ENCODE results near the gene ANTKMT. TPM values are rescaled to one million over a fixed set of nuclear protein-coding genes. Genes with fewer than 3 reads are reported as not detected.
A peak's percentile ranks its signal among the peaks of the same experiment; 100 is the strongest.

The ANTKMT gene
- total and polyA plus RNA-seq, 2 of the 8 experiments (the other 6 are each of a cell fraction or from before 2014, with no cell fraction given): 26.5 to 26.6 TPM

DNA sequence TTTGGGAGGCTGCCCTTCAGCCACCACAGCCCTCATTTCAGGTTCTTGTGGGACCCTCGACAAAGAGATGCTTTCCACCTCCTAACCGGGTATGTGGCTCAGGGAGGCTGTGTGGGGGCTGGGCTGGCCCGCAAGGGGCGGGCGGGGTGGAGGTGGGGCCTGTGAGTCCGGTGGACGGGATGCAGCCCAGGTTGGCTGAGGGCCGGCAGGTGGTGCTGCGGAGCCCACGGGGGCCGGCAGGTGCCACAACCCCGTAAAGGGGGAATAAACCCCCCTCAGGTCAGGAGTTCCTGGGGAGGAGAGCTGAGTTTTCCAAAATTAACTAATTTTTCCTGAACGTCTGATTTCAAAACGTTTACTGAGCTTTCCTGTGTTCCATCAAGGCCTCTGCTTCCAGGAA, 24.8 kb downstream of the ANTKMT start:
- FAIRE-seq (no peak), DNase-seq (ENCODE audit: low read depth in 1 of 2, low spot score in 2 of 2) (peak in 1 of 2 experiments; percentile 85)
- H3K4me1 ChIP-seq (replicated peaks in 1 of 4; ENCODE audit: control insufficient read depth in 3 of 4, insufficient read depth in 4 of 4, low read length in 3 of 4): peaks cover 0 to 3% (median 1%) of the 10 kb centered on the region in 4 experiments; a peak in 2 of 7 replicates
- H2AFZ ChIP-seq (ENCODE audit: low read length): no peak overlapping the region
- H3K18ac ChIP-seq (ENCODE audit: extremely low read depth, low read length): no peak overlapping the region
- no peaks in the 10 kb centered on the region for H3K36me3 ChIP-seq (ENCODE audit: control insufficient read depth in 2 of 4, insufficient read depth in 4 of 4, low read length in 3 of 4)
- H2BK12ac ChIP-seq (ENCODE audit: low read depth, low read length): no peak overlapping the region
- H3K23me2 ChIP-seq (ENCODE audit: low read depth, low read length): no peaks in the 10 kb centered on the region; the same call in 1 of the 2 replicates
- H2BK5ac ChIP-seq (ENCODE audit: low read depth, low read length): no peak overlapping the region
- peak overlapping the region; percentile 86; the same call in 1 of the 2 replicates for H4K8ac ChIP-seq (ENCODE audit: extremely low read depth, insufficient read depth, low read length)
- no peak overlapping the region for H3K27ac ChIP-seq (ENCODE audit: low read depth, low read length)
- no peak overlapping the region for H3K56ac ChIP-seq (replicated peaks; ENCODE audit: insufficient read length, low read depth, low read length)
- no peaks in the 10 kb centered on the region for H3K79me2 ChIP-seq (ENCODE audit: control insufficient read depth in 1 of 2, insufficient read depth in 2 of 2, low read length in 2 of 2)
- no peak overlapping the region for H3K23ac ChIP-seq (ENCODE audit: insufficient read length)
- no peak overlapping the region for H2BK120ac ChIP-seq (replicated peaks; ENCODE audit: low read depth, low read length)
- H2BK15ac ChIP-seq (ENCODE audit: low read length): no peak overlapping the region
- H3K9ac ChIP-seq (replicated peaks in 1 of 4; ENCODE audit: extremely low read depth in 1 of 4, low read depth in 3 of 4, low read length in 3 of 4): no peak overlapping the region
- no peak overlapping the region for H2AK5ac ChIP-seq (ENCODE audit: low read depth, low read length)
- ChIA-PET CTCF (ENCODE audit: partially characterized antibody) (interaction anchor here (0.6 to 35.8 kb wide), 11 partner anchors 9 to 132 kb away, joined by 3 to 977 read pairs (median 10); partner anchors contain the start of genes ANTKMT, CCDC78, CHTF18 and FBXL16), POLR2A (ENCODE audit: partially characterized antibody) (interaction anchor here (0.6 to 1.6 kb wide), 6 partner anchors 9 to 61 kb away, joined by 3 to 6 read pairs (median 3); no protein-coding TSS in a partner anchor)
- no peak overlapping the region for H3K14ac ChIP-seq (ENCODE audit: insufficient read length)
- H3K4me2 ChIP-seq (ENCODE audit: insufficient read depth in 1 of 2, low read depth in 2 of 2, low read length in 2 of 2): 0 out of 4 replicates have a peak overlapping the region, but pooled peaks of 1 of the 2 experiments have one; percentile 9
- no peak overlapping the region for H2BK20ac ChIP-seq (ENCODE audit: low read length)
- no peak overlapping the region for H4K5ac ChIP-seq (ENCODE audit: insufficient read length, low read depth, low read length)
- no peaks in the 10 kb centered on the region for H3K9me3 ChIP-seq (ENCODE audit: insufficient read depth in 2 of 2, low read depth in 1 of 2, low read length in 1 of 2)
- H3K4ac ChIP-seq (replicated peaks; ENCODE audit: insufficient read length, low read depth, low read length): no peak overlapping the region
- TF ChIP-seq EGR1 (IDR thresholded peaks at IDR 0.05; ENCODE audit: borderline replicate concordance, low read depth, low read length): 0 out of 2 replicates have a peak, but pooled peaks have one; percentile 2
- TF ChIP-seq GABPA (IDR thresholded peaks at IDR 0.05; ENCODE audit: borderline replicate concordance, insufficient read depth, low read length): peak; percentile 61; the same call in 1 of the 2 replicates
- TF ChIP-seq, protein P1, sequence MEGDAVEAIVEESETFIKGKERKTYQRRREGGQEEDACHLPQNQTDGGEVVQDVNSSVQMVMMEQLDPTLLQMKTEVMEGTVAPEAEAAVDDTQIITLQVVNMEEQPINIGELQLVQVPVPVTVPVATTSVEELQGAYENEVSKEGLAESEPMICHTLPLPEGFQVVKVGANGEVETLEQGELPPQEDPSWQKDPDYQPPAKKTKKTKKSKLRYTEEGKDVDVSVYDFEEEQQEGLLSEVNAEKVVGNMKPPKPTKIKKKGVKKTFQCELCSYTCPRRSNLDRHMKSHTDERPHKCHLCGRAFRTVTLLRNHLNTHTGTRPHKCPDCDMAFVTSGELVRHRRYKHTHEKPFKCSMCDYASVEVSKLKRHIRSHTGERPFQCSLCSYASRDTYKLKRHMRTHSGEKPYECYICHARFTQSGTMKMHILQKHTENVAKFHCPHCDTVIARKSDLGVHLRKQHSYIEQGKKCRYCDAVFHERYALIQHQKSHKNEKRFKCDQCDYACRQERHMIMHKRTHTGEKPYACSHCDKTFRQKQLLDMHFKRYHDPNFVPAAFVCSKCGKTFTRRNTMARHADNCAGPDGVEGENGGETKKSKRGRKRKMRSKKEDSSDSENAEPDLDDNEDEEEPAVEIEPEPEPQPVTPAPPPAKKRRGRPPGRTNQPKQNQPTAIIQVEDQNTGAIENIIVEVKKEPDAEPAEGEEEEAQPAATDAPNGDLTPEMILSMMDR (IDR thresholded peaks at IDR 0.05; ENCODE audit: control extremely low read depth in 1 of 3, insufficient read depth in 1 of 3, low read depth in 1 of 3, low read length in 3 of 3): peak; percentile 61 to 87 (median 78)
- no peak for TF ChIP-seq SIRT6 (IDR thresholded peaks at IDR 0.05; ENCODE audit: low read length)
- 0 out of 2 replicates have a peak, but pooled peaks have one; percentile 30 for TF ChIP-seq TCF12 (IDR thresholded peaks at IDR 0.05; ENCODE audit: low read depth, low read length)
- TF ChIP-seq CHD2 (IDR thresholded peaks at IDR 0.05; ENCODE audit: low read length): 0 out of 2 replicates have a peak, but pooled peaks have one; percentile 30
- peak; percentile 54 to 68 for TF ChIP-seq RAD21 (IDR thresholded peaks at IDR 0.05 in 1 of 2, conservative IDR thresholded peaks at IDR 0.05 in 1 of 2; ENCODE audit: low read depth in 2 of 2, low read length in 2 of 2)
- TF ChIP-seq CTBP2 (IDR thresholded peaks at IDR 0.05; ENCODE audit: borderline replicate concordance, insufficient read depth, insufficient read length, low read length): no peak
- TF ChIP-seq KDM5A (IDR thresholded peaks at IDR 0.05; ENCODE audit: low read length): no peak
- H3K27me3 ChIP-seq (replicated peaks in 1 of 4; ENCODE audit: control insufficient read depth in 3 of 4, extremely low read depth in 1 of 4, insufficient read depth in 3 of 4, low read length in 3 of 4): no peaks in the 10 kb centered on the region
- H3K4me3 ChIP-seq (ENCODE audit: extremely low read depth in 1 of 4, insufficient read depth in 2 of 4, low read depth in 3 of 4, low read length in 4 of 4): no peak overlapping the region
- H4K91ac ChIP-seq (replicated peaks; ENCODE audit: insufficient read length, low read length): peak overlapping the region; percentile 42
- 4% methylated on average over 12 of the region's 14 CpGs; no CpG with 5 or more reads in 1 of the 2 experiments for WGBS, 2 experiments (ENCODE audit: extremely low coverage in 1 of 2, insufficient coverage in 1 of 2, insufficient read length in 1 of 2, insufficient replicate concordance in 2 of 2, low coverage in 1 of 2, low lambda C conversion rate in 2 of 2, missing lambda C conversion rate in 1 of 2)
- H3K79me1 ChIP-seq (ENCODE audit: low read depth, low read length): no peaks in the 10 kb centered on the region
- H4K20me1 ChIP-seq (replicated peaks in 1 of 2; ENCODE audit: control insufficient read depth in 1 of 2, insufficient read depth in 2 of 2, low read length in 2 of 2): no peaks in the 10 kb centered on the region
